Tibial nerve (tissue), 4 donors: ENCODE results near the gene CNOT2. TPM values are rescaled to one million over a fixed set of nuclear protein-coding genes. Genes with fewer than 3 reads are reported as not detected.

Source experiments
- DNase-seq, 2 donors: peaks; one replicate each; pipeline ENCODE4 v3.0.0-alpha.2; 2019; ENCODE audit warnings: low spot score in 2 of 2
- H3K27ac ChIP-seq, 4 donors: fragments of 200-600 bp; sonication (generic) in 3 of 4; one replicate each; pipeline ENCODE4 v1.5.1; 2017 to 2019; ENCODE audit warnings: mild to moderate bottlenecking in 1 of 4
- H3K27me3 ChIP-seq, 2 donors: fragments of 200-600 bp; sonication (generic) in 1 of 2; one replicate each; pipeline versions ENCODE4 v1.5.1 to v1.6.0; 2017 to 2019
- H3K36me3 ChIP-seq, 3 donors: fragments of 200-600 bp; sonication (generic); one replicate each; pipeline ENCODE4 v1.5.1; 2018 to 2019
- H3K4me1 ChIP-seq, 4 donors: fragments of 200-600 bp; sonication (generic) in 3 of 4; one replicate each; pipeline ENCODE4 v1.5.1; 2017 to 2019
- H3K4me3 ChIP-seq, 4 donors: fragments of 200-600 bp; sonication (generic) in 3 of 4; one replicate each; pipeline ENCODE4 v1.5.1; 2017 to 2019; ENCODE audit warnings: mild to moderate bottlenecking in 1 of 4, moderate library complexity in 1 of 4
- H3K9me3 ChIP-seq, 4 donors: fragments of 200-600 bp; sonication (generic) in 3 of 4; one replicate each; pipeline ENCODE4 v1.5.1; 2017 to 2019
- CTCF ChIP-seq, 5 experiments: fragments of 200-600 bp in 3 of 5; fragments of 450-650 bp in 2 of 5; sonication (generic) in 3 of 5; IDR thresholded peaks; one replicate each; pipeline ENCODE4 v1.5.1; 2016 to 2019; ENCODE audit warnings: antibody characterized with exemption in 5 of 5, mild to moderate bottlenecking in 3 of 5, moderate library complexity in 2 of 5
- EP300 ChIP-seq, 2 donors: sonication (generic); formaldehyde crosslinking; IDR thresholded peaks; one replicate each; pipeline ENCODE4 v1.6.1; 2017; ENCODE audit warnings: antibody characterized with exemption in 2 of 2, mild to moderate bottlenecking in 1 of 2
- POLR2A ChIP-seq, 2 donors: fragments of 450-650 bp; IDR thresholded peaks; one replicate each; pipeline ENCODE4 v1.6.1; 2017; ENCODE audit warnings: antibody characterized with exemption in 2 of 2, mild to moderate bottlenecking in 2 of 2, moderate library complexity in 2 of 2
- WGBS, 2 donors: methylation state at CpG; one replicate each; pipeline ENCODE4 v1.1.5; 2018; 5-methylcytosine and 5-hydroxymethylcytosine counted together
- total RNA-seq, 4 donors: library from RNA; depleted of rRNA; stranded (reverse); fragments of >200 nt; gene quantifications; one replicate each; pipeline ENCODE4 v1.1.0, GENCODE V29; 2016

CNOT2 gene
- total RNA-seq, 4 donors from 2014 or later: 80.6 to 164 (median 132) TPM

GRCh38 chr12:70365648-70366518 is 122.7 kb downstream of the CNOT2 start, which contains the start of gene KCNMB4:
TSS of gene KCNMB4 (plus strand) at chr12:70366290. CDS start at chr12:70366735, 445 bp downstream.
- Histone ChIP-seq H3K4me3 (peak within 1 kb of the TSS; percentile 41 to 90 (median 82)), H3K9me3 (no peaks in the 10 kb centered on the region), H3K27ac (peak within 1 kb of the TSS; percentile 60 to 92 (median 81)), H3K27me3 (no peaks in the 10 kb centered on the region), H3K36me3 (no peaks in the 10 kb centered on the region), H3K4me1 (peaks cover 0 to 13% (median 8%) of the 10 kb centered on the region in 4 donors)
- 0 to 1% methylated on average over 36 to 65 of the region's 88 CpGs for WGBS, 2 donors
- peak in 1 of 2 donors; percentile 41 for TF ChIP-seq POLR2A (IDR thresholded peaks at IDR 0.05)
- no peak for TF ChIP-seq CTCF (IDR thresholded peaks at IDR 0.05)
- TF ChIP-seq EP300 (IDR thresholded peaks at IDR 0.05): peak in 1 of 2 donors; percentile 73
- DNase-seq: peak; percentile 28 to 33

GRCh38 chr12:70366581-70367257 is 123.5 kb downstream of the CNOT2 start:
- H3K27ac ChIP-seq: peak overlapping the region; percentile 60 to 92 (median 81)
- no peaks in the 10 kb centered on the region for H3K27me3 ChIP-seq
- 1% methylated on average over 18 to 28 of the region's 69 CpGs for WGBS, 2 donors
- no peak for DNase-seq
- TF ChIP-seq CTCF (IDR thresholded peaks at IDR 0.05) (no peak), POLR2A (IDR thresholded peaks at IDR 0.05) (peak in 1 of 2 donors; percentile 10)
- H3K36me3 ChIP-seq: peaks cover 0 to 6% (median 0%) of the 10 kb centered on the region in 3 donors
- H3K4me1 ChIP-seq: peaks cover 0 to 13% (median 8%) of the 10 kb centered on the region in 4 donors
- no peaks in the 10 kb centered on the region for H3K9me3 ChIP-seq
- H3K4me3 ChIP-seq: peak overlapping the region; percentile 41 to 90 (median 80)

GRCh38 chr12:70367258-70368141 is 124.3 kb downstream of the CNOT2 start:
- Histone ChIP-seq H3K27ac (peak overlapping the region; percentile 60 to 92 (median 81)), H3K4me3 (peak overlapping the region; percentile 41 to 90 (median 80)), H3K36me3 (peaks cover 0 to 14% (median 0%) of the 10 kb centered on the region in 3 donors), H3K27me3 (no peaks in the 10 kb centered on the region), H3K9me3 (no peaks in the 10 kb centered on the region), H3K4me1 (peaks cover 0 to 13% (median 8%) of the 10 kb centered on the region in 4 donors)
- DNase-seq: no peak
- no peak for TF ChIP-seq CTCF (IDR thresholded peaks at IDR 0.05)
- no peak for TF ChIP-seq POLR2A (IDR thresholded peaks at IDR 0.05)
- no peak for TF ChIP-seq EP300 (IDR thresholded peaks at IDR 0.05)
- WGBS, 2 donors: 2% methylated on average over 21 of the region's 21 CpGs

- no peak for DNase-seq
- TF ChIP-seq CTCF (IDR thresholded peaks at IDR 0.05) (no peak), POLR2A (IDR thresholded peaks at IDR 0.05) (no peak), EP300 (IDR thresholded peaks at IDR 0.05) (no peak)
- H3K4me1 ChIP-seq: no peaks in the 10 kb centered on the region
- WGBS, 2 donors: 88 to 92% methylated on average over 3 of the region's 3 CpGs
- H3K27ac ChIP-seq: no peak overlapping the region
- no peaks in the 10 kb centered on the region for H3K27me3 ChIP-seq
- peaks cover 0 to 27% (median 0%) of the 10 kb centered on the region in 3 donors for H3K36me3 ChIP-seq
- peaks cover 0 to 3% (median 0%) of the 10 kb centered on the region in 4 donors for H3K9me3 ChIP-seq
- no peak overlapping the region for H3K4me3 ChIP-seq
These were observed 129.6 kb downstream of the CNOT2 start for GRCh38 chr12:70372881-70373280.
